Anterior cingulate cortex (tissue), 58 donors: ENCODE data around the gene STUB1.
A peak's percentile ranks its signal among the peaks of the same experiment; 100 is the strongest.

Source experiments
- DNase-seq, 58 donors: peaks; one replicate each; lab custom pipeline; 2025; lab: John Stamatoyannopoulos, UW

STUB1 gene

GRCh38 chr16:660459-661183, 19.6 kb upstream of the STUB1 start:
- DNase-seq = peak in 54 of 58 donors; percentile 11 to 89 (median 78)

DNA sequence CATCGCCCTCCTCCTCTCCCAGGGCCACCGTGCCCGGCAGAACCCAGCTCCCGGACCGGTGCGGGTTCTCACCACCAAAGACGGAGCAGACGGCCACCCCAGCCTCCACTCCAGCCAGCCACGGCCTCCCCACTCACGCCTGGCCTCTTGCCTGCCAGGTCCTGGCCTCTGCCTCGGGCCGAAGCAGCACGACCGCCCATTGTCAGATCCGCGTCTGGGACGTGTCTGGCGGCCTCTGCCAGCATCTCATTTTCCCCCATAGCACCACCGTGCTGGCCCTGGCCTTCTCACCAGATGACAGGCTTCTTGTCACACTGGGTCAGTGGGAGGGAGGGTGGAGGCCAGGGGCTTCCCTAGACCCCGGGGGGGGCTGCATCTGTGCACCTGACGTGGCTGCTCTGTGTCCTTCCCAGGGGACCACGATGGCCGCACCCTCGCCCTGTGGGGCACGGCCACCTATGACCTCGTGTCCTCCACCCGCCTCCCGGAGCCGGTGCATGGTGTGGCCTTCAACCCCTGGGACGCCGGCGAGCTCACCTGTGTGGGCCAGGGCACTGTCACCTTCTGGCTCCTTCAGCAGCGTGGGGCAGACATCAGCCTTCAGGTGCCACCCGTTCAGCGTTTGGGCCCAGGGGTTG, 18.9 kb upstream of the STUB1 start:
- DNase-seq = peak in 1 of 58 donors; percentile 69

DNA sequence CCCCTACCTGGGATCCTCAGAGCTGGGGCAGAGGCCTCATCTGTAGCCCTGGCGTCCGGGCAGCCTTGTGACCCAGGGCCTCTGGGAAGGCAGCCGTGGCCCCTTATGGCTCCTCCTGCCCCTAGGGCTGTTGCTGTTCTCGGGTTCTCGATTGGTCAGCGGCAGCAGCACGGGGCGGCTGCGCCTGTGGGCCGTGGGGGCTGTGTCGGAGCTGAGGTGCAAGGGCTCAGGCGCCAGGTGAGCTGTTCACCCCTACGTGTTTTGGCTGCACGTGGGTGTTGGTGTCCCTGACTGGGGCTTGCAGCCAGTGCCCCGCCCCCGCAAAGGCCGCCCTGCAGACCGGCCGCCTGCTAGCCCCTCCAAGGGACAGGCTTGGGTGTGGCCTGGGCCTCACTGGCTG, 18.1 kb upstream of the STUB1 start:
- DNase-seq = no peak

- no peak for DNase-seq
These were observed 17.6 kb upstream of the STUB1 start for GRCh38 chr16:662597-662996.

- DNase-seq = no peak
These were observed 13.6 kb upstream of the STUB1 start for GRCh38 chr16:666572-666971.

- DNase-seq = no peak
These were observed 13.0 kb upstream of the STUB1 start for GRCh38 chr16:667113-667779.

DNA sequence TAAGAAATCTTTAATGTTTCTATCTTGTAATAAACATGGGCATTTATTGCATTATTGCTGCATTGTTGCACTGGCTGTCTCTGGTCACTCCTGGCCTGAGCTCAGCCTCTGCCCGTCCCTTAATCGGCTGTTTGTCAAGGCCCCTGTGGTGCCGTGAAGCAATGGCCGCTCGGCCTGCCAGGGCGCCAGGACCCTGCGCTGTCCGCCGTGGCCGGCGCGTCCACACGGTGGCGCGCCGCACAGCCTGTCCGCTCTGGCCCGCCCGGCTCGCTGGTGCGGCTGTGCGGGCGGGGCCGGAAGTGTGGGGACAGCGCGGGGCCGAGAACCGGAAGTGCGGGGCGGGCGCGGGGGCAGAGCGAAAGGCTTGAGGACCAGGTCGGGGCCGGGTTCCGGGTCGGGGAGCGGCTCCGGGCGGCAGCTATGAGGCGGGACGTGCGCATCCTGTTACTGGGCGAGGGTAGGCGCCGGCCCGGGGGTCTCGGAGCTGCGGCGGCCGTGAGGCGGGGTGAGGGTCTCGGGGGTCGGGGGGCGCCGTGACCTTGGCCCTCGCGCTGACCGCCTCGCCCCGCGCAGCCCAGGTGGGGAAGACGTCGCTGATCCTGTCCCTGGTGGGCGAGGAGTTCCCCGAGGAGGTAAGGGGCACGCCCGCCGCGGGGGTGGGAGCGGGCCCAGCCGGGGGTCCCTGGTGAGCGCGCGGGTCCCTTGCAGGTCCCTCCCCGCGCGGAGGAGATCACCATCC, 12.3 kb upstream of the STUB1 start, which contains the start of gene RHOT2:
TSS of gene RHOT2 (plus strand) at position 353 of the 739 bp plus-strand sequence. CDS start at position 421, 68 bp downstream.
- peak in 57 of 58 donors; percentile 12 to 93 (median 84) for DNase-seq

GRCh38 chr16:668519-669171, 11.6 kb upstream of the STUB1 start:
- DNase-seq = no peak

DNA sequence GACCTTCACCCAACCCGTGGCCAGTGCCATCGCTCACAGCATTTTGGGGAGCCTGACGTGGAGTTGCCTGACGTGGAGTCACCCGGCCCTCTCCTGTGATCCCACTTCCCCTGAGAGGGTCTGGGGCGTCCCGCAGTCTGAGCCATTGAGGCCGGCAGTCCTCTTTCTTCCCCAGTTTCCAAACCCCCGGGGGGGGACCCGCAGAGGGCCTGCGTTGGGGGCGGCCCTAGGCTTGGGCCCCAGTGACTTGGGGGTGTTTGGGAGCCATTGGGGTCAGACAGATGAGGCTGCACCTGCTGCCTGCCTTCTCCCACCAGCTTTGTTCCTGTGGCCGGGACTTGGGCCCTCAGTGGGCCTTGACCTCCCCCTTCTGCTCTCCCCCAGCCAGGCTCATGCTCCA, 10.5 kb upstream of the STUB1 start:
- no peak for DNase-seq

- DNase-seq = no peak
These were observed 9.5 kb upstream of the STUB1 start for GRCh38 chr16:670485-671352.

DNA sequence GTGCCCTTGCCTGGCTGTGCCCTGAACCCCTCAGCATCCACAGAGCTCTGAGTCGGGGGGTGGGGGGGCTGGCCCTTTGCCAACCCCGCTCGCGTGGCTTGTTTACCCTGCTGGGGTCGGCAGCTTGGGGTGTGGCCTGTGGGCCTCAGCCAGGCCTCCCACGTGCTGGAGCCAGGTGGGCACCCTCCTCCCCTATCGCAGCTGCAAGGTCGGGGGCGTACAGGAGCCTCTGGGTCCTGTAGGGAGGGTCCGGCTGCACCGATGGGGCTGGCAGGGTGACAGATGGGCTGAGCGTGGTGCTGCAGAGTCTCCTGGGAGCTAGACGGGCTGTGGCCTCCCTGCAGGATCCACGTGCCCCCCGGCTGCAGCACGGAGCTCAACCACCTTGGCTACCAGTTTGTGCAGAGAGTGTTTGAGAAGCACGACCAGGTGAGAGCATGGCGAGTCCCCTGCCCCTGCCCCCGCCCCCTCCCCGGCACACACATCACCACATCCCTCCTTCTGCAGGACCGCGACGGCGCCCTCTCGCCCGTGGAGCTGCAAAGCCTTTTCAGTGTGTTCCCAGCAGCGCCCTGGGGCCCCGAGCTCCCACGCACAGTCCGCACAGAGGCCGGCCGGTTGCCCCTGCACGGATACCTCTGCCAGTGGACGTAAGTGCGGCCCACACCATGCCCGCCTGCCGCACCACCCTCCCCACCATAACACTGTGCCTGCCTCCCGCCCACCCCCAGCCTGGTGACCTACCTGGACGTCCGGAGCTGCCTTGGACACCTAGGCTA, 8.7 kb upstream of the STUB1 start:
- DNase-seq = no peak

- DNase-seq = no peak
These were observed 7.8 kb upstream of the STUB1 start for GRCh38 chr16:672371-672770.

GRCh38 chr16:672851-673250, 7.4 kb upstream of the STUB1 start:
- no peak for DNase-seq

DNA sequence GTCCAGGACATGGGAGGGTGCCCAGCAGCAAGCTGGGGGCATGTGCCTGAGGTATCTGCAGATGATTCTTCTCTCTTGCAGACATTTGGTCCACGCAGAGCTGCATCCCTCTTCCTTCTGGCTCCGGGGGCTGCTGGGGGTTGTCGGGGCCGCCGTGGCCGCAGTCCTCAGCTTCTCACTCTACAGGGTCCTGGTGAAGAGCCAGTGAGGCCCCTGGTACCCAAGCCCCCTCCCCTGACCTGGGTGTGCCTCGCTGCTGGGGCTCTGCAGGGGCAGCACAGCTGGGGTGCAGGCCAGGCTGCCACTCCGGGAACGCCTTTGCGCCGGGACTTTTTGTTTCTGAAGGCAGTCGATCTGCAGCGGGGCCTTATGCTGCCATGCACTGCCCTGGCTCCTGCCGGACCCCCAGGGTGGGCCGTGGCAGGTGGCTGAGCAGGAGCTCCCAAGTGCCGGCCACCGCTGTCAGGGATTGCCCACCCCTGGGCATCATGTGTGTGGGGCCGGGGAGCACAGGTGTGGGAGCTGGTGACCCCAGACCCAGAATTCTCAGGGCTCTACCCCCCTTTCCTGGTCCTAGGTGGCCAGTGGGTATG, 6.7 kb upstream of the STUB1 start:
- DNase-seq = no peak

- DNase-seq = no peak
These were observed 5.9 kb upstream of the STUB1 start for GRCh38 chr16:674214-674881.

DNA sequence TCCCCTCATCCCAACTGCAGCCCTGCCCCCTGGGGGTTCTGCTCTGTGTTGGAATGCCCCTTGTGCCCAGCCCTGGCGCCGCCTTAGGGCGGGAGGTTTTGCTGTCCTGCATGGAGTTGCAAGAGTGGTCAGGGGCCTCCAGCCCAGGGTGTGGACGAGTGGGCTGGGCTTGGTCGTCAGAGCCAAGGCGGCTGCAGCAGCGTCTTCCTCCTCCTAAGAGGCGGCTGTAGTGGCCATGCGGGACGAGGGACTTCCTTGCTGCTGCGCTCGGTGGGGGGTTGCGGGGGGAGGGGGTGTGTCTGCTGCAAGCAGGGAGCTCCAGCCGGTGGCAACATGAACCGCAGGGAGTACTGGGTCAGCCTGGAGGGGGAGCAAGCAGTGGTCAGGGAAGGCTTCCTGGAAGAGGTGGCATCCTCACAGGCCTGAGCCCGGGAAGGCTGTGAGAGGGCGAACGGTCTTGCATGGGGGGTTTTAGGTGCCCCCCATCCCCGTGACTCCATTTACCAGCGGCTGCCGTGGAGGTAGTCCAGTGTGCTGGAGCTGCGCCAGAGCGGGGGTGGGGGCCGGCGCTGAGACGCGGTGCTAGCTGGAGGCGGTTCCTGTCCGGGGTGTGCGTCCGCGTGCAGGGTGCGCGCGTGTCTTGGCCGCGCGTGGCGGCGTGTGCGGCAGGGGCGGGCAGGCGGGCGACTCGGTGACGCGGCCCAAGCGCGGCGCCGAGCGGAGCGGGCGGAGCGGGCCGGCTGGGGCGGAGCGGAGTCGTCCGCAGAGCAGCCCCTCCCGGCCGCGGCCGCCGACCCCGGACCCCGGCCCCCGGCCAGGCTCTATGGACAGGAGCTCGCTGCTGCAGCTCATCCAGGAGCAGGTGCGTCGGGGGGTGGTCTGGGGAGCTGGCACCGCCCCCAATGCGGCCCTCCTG, 5.0 kb upstream of the STUB1 start, which contains the start of gene RHBDL1:
TSS of gene RHBDL1 (plus strand) at position 704 of the 916 bp plus-strand sequence. CDS start at position 824, 120 bp downstream.
- peak in 43 of 58 donors; percentile 10 to 67 (median 41) for DNase-seq
